NCI-H524 treated with DMSO at 0.1 percent for 48 hours (cell line): Measurements from ENCODE around the gene LIG4.

Experiments used
- DNase-seq: peaks from one replicate; lab custom pipeline; 2025; lab: John Stamatoyannopoulos, UW

LIG4 gene

GRCh38 chr13:108194435-108194936 lies 20.9 kb downstream of the LIG4 start:
- no peak for DNase-seq

- DNase-seq: no peak
Measured at GRCh38 chr13:108193806-108194205, 21.5 kb downstream of the LIG4 start.

DNA sequence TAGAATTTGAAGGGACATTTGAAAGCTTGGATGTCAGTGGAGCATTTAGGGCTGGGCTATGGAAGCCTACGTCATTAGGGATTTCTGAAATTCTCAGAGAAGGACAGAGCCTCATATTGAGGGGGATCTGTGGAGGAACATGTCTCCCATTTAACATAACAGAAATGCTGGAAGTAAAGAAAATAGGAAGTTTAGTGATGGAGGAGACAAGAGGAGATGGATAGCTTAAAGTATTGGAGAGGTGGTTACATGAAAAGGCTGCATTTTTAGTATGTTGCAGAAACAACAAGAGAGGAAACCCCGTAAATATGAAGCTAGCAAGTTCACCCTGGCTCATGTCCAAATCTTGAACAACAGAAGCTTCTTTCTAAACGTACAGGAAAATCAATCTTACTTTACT lies 24.4 kb downstream of the LIG4 start:
- DNase-seq: no peak

- DNase-seq: no peak
Measured at GRCh38 chr13:108188260-108188659, 27.1 kb downstream of the LIG4 start.

GRCh38 chr13:108185223-108185622 lies 30.1 kb downstream of the LIG4 start:
- no peak for DNase-seq

DNA sequence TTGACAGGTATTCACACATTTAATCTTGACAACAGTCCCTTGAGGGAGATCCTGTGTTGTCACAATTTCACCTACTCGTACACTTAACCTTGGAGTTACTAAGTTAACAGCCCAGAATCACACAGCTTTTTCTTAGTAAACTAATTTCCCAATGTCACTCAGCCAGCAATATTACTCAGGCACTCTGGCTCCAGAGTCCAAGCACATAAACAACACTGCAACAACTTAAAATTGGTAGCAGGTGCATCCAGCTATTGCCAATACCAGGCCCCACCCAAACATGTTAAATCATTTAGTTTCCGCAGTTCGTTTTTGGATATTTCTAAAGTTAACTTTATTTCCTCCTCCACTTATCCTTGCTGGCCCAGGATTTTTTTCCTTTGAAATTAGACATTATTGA lies 32.7 kb downstream of the LIG4 start:
- no peak for DNase-seq

GRCh38 chr13:108178078-108178477 lies 37.3 kb downstream of the LIG4 start:
- no peak for DNase-seq

DNA sequence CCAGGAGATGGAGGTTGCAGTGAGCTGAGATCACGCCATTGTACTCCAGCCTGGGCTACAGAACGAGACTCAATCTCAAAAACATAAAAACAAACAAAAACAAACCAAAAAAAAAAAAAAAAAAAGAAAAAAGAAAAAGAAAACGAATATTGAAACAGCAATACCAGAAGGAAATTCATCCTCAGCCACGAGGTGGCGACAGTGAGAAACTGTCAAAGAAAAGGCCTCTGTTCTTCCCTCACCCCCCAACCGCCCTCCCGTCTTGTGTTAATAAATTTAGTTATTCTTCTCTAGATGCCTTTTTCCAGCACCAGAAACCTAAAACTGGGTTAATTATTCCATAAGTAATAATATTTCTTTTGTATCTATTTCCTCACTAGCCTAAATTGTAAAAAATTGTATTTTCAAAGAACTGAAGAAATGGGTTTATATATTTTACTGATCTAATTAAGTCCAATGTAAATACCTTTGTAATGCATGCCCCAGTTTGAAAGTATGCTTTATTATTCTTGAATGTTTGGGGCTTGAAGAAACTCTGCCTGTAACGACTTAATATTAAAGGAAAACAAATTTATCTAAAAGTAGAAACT lies 38.6 kb downstream of the LIG4 start:
- no peak for DNase-seq

GRCh38 chr13:108168929-108169328 lies 46.4 kb downstream of the LIG4 start:
- DNase-seq: no peak

DNA sequence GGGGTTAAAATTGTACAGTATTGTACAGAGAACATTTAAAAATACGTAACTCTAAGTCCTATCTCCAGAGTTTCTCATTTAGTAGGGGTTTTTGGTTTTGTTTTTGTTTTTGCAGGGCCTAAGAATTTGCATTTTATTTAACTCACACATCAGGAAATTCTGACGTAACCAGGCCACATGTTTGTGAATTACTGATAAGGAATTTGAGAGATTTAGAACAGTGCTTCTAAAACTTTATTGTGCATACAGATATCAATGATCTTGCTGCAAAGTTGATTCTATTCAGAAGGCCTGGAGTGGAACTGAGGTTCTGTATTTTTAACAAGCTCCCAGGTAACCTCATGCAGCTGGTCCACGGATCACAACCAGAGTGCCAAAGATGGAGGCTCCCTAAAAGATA lies 49.3 kb downstream of the LIG4 start:
- DNase-seq: no peak

- DNase-seq: no peak
Measured at GRCh38 chr13:108158746-108159145, 56.6 kb downstream of the LIG4 start.
